GM12878 (cell line): ENCODE results near the gene CEP131.
A peak's percentile ranks its signal among the peaks of the same experiment; 100 is the strongest.

Experiments used
- GABPA ChIP-seq: IDR thresholded peaks from 2 replicates; pipeline ENCODE4 v1.6.1; 2014; ENCODE audit warnings: antibody characterized with exemption, low read depth, mild to moderate bottlenecking, inconsistent platforms
- NR2C2 ChIP-seq: IDR thresholded peaks from 2 replicates; pipeline ENCODE4 v1.6.1; 2011; ENCODE audit warnings: borderline replicate concordance, low read depth; ENCODE audit not compliant: control insufficient read depth, insufficient read length
- TF ChIP-seq, protein P1 (sequence below): IDR thresholded peaks from 2 replicates; pipeline ENCODE4 v1.6.1; 2011; ENCODE audit warnings: mild to moderate bottlenecking, low read depth, low read length, moderate library complexity; ENCODE audit not compliant: insufficient replicate concordance
- TF ChIP-seq, protein P2 (sequence below): fragments of 450-650 bp; IDR thresholded peaks from 2 replicates; pipeline ENCODE4 v1.6.1; 2017; ENCODE audit warnings: mild to moderate bottlenecking

DNA sequence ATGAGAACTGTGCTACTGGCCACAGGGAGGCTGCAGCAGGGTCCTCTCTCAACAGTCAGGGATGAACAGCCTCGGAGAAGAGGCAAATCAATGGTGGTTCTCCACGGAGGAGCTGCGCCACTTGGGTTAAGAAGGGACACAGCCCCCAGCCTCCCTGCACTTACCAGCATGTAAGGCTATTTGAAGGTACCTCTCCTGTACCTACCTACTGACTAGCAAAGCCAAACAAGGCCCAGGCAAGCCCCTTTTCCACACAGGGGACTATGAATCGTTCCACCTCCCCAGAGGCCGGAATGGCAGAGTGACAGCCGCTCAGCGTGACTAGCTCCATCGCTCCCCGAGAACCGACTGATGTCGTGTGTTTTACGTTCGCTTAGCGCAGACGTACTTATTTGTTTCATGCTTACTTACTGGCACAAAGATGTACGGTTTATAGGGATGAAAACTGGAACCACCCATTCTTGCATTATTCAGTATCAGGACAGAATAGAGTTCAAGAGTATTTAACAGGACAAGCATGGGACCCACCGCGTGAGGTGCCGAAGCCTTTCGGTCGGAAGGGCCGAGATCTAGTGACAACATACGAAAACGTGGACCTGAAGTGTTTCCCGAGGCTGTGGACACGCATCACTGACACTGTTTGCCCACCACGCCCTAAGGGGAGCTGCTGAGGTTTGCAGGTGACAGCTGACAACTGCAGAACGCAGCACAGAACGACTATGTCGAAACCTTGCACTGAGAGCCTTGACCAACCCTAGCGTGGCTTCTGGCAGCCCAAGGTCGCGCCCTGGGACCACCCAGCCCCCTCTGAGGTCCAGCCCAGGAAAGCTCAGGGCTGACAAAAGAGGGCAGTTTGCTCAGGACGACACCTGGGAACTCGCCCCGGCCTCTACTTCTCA, 15.1 kb upstream of the CEP131 start:
- TF ChIP-seq GABPA (no peak), NR2C2 (no peak)
- TF ChIP-seq, protein P1, sequence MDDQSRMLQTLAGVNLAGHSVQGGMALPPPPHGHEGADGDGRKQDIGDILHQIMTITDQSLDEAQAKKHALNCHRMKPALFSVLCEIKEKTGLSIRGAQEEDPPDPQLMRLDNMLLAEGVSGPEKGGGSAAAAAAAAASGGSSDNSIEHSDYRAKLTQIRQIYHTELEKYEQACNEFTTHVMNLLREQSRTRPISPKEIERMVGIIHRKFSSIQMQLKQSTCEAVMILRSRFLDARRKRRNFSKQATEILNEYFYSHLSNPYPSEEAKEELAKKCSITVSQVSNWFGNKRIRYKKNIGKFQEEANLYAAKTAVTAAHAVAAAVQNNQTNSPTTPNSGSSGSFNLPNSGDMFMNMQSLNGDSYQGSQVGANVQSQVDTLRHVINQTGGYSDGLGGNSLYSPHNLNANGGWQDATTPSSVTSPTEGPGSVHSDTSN: peak; percentile 68
- TF ChIP-seq, protein P2, sequence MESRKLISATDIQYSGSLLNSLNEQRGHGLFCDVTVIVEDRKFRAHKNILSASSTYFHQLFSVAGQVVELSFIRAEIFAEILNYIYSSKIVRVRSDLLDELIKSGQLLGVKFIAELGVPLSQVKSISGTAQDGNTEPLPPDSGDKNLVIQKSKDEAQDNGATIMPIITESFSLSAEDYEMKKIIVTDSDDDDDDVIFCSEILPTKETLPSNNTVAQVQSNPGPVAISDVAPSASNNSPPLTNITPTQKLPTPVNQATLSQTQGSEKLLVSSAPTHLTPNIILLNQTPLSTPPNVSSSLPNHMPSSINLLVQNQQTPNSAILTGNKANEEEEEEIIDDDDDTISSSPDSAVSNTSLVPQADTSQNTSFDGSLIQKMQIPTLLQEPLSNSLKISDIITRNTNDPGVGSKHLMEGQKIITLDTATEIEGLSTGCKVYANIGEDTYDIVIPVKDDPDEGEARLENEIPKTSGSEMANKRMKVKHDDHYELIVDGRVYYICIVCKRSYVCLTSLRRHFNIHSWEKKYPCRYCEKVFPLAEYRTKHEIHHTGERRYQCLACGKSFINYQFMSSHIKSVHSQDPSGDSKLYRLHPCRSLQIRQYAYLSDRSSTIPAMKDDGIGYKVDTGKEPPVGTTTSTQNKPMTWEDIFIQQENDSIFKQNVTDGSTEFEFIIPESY: no peak
